ENCODE results near the gene RNF4.

DNA sequence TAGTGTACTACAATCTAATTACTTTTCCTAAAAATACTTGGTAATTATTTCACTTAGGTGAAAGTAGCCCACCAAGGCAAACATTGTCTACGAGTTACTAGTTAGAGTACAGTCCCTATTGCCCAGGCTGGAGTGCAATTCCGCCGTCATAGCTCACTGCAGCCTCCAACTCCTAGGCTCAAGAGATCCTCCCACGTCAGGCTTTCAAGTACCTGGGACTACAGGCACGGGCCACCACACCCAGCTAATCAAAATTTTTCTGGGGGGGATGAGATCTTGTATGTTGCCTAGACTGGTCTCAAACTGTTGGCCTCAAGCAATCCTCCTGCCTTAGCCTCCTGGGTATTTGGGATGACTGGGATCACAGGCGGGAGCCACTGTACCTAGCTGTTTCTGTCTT lies 89.4 kb downstream of the RNF4 start:
- TF ChIP-seq, protein P1, sequence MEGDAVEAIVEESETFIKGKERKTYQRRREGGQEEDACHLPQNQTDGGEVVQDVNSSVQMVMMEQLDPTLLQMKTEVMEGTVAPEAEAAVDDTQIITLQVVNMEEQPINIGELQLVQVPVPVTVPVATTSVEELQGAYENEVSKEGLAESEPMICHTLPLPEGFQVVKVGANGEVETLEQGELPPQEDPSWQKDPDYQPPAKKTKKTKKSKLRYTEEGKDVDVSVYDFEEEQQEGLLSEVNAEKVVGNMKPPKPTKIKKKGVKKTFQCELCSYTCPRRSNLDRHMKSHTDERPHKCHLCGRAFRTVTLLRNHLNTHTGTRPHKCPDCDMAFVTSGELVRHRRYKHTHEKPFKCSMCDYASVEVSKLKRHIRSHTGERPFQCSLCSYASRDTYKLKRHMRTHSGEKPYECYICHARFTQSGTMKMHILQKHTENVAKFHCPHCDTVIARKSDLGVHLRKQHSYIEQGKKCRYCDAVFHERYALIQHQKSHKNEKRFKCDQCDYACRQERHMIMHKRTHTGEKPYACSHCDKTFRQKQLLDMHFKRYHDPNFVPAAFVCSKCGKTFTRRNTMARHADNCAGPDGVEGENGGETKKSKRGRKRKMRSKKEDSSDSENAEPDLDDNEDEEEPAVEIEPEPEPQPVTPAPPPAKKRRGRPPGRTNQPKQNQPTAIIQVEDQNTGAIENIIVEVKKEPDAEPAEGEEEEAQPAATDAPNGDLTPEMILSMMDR (IDR thresholded peaks at IDR 0.05; ENCODE audit: low read depth, low read length): no peak
- TF ChIP-seq POLR2A (IDR thresholded peaks at IDR 0.05; ENCODE audit: extremely low read depth, insufficient read length): no peak
- no peak for TF ChIP-seq MYC (IDR thresholded peaks at IDR 0.05; ENCODE audit: low read depth, low read length)
- TF ChIP-seq, protein P2, sequence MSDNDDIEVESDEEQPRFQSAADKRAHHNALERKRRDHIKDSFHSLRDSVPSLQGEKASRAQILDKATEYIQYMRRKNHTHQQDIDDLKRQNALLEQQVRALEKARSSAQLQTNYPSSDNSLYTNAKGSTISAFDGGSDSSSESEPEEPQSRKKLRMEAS (IDR thresholded peaks at IDR 0.05; ENCODE audit: low read depth, low read length): no peak
